CD4-positive, alpha-beta T cell treated with Interleukin-6 at 100 ng/mL for 8 hours (primary cell): ENCODE data around the gene BIN1.

Experiments used
- DNase-seq: peaks from one replicate; pipeline ENCODE4 v3.0.0-alpha.2; 2020; ENCODE audit warnings: mixed read lengths, low spot score

Gene BIN1

GRCh38 chr2:126999106-126999756 lies 107.7 kb downstream of the BIN1 start:
- no peak for DNase-seq

GRCh38 chr2:126998486-126998885 lies 108.5 kb downstream of the BIN1 start:
- DNase-seq = no peak
